ENCODE measurements around the gene SARNP. TPM values are rescaled to one million over a fixed set of nuclear protein-coding genes. Genes with fewer than 3 reads are reported as not detected.
"Not testable (repeated sequence)": the region's sequence is repeated elsewhere in the genome, so short reads cannot be mapped to it uniquely, and the experiment has no call there.

The SARNP gene
- total RNA-seq, 2 experiments from 2014 or later, result 96.8 to 98.6 TPM

DNA sequence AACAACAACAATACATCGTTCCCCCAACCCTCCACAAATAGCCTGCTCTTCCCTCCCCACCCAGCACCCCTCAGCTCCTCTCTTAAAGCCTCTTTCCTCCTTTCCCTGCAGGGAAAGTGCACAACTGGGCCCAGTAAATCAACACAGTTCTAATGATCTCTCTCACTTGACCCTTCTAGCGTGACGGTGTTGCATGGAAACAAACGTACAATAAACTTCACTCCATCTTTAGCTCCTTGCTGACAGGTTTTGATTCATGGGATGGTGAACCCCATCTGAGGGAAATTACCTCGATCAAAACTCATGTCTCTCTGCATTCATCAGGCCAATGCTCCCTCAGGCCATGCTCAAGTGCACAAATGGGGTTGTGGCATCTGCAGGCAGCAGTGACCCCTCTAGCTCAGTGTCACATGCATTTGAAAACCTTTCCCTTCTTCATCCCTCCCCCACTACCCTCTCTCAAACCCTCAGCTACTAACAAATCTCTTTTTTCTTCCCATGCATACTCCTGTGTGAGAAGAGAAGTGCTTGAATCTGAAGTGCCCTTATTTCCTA is 51.7 kb downstream of the SARNP start:
- H3K4me1 Mint-ChIP-seq, result peaks cover 5% of the 10 kb centered on the region
- CTCF ChIA-PET, result interaction anchor here (1.0 to 1.1 kb wide), 2 partner anchors 9 to 14 kb away, joined by 3 read pairs; no protein-coding TSS in a partner anchor
- DNase-seq (no peak), ATAC-seq (no peak)
- H3K27me3 Mint-ChIP-seq, result no peaks in the 10 kb centered on the region
- no peak overlapping the region for H3K4me3 Mint-ChIP-seq
- no peak overlapping the region for H3K27ac Mint-ChIP-seq
- H3K9me3 Mint-ChIP-seq (ENCODE audit: low read depth), result no peaks in the 10 kb centered on the region
- H3K36me3 Mint-ChIP-seq, result peaks cover 31% of the 10 kb centered on the region

DNA sequence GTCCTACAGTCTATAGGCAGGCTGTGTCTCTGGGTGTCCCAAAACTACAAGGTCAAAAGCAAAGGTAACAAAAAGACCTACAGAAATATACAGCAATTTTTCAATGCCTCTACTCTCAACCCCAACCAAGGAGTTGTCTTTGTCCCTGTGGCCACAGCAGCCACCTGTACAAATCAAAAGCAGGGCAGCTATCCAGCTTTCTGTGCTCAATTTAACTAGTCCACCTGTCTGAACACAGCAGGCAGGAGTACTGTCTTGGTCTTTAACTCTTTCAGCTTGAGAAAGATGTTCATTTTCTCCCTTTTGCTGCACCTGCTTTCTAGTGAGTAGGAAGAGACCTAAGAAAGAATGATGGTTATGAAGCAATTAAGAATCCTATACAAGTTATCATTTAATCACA is 54.9 kb downstream of the SARNP start:
- no peak for ATAC-seq

DNA sequence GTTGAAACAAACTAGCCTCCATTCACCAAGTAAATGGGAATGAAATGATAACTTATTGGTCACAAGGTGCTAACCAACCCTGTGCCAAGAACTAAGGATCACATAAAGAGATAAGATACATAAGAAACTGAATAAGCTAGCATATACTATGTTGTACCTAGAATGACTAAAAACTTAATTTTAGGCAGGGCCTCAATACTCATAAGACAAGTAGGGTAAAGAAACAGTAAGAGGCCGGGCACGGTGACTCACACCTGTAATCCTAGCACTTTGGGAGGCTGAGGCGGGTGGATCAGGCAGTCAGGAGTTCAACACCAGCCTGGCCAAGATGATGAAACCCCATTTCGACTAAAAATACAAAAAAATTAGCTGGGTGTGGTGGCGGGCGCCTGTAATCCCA is 56.9 kb downstream of the SARNP start:
- DNase-seq (no peak), ATAC-seq (peak; percentile 60)
- Mint-ChIP-seq H3K4me3 (no peak overlapping the region), H3K4me1 (peaks cover 8% of the 10 kb centered on the region), H3K9me3 (ENCODE audit: low read depth) (no peaks in the 10 kb centered on the region), H3K27ac (no peak overlapping the region), H3K36me3 (peaks cover 55% of the 10 kb centered on the region), H3K27me3 (no peaks in the 10 kb centered on the region)
- CTCF ChIA-PET, result interaction anchor here (0.9 to 1.2 kb wide), 2 partner anchors 23 to 269 kb away, joined by 3 read pairs; no protein-coding TSS in a partner anchor

More for the DNA sequence above, 54.9 kb downstream of the SARNP start:
- H3K27ac Mint-ChIP-seq, result no peak overlapping the region
- peaks cover 8% of the 10 kb centered on the region for H3K4me1 Mint-ChIP-seq
- DNase-seq, result no peak
- H3K36me3 Mint-ChIP-seq, result peaks cover 52% of the 10 kb centered on the region
- H3K27me3 Mint-ChIP-seq, result no peaks in the 10 kb centered on the region
- H3K9me3 Mint-ChIP-seq (ENCODE audit: low read depth), result no peaks in the 10 kb centered on the region
- no peak overlapping the region for H3K4me3 Mint-ChIP-seq
- CTCF ChIA-PET, result no interaction called here

- H3K36me3 Mint-ChIP-seq, result peaks cover 59% of the 10 kb centered on the region
- H3K4me1 Mint-ChIP-seq, result not testable (repeated sequence)
Measured at GRCh38 chr12:55758575-55758974, 58.9 kb downstream of the SARNP start.

DNA sequence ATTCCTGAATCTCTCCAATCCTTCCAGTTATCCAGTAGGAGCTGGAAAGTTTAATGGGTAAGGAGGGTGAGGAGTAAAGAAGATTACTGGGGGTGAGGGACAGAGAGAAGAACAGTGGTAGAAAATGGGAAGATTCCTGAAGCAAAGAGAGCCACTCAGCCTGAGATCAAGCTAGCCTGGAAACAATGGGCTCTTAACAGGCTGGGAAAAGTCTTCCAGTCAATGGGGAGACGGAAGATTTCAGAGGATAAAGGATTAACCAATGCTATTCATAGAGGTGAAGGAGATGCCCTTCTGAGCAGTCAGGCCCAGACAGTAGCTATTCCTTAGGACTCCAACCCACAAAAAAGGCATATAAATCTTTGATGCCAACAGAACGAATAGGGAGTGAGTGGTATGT is 59.8 kb downstream of the SARNP start:
- no peak overlapping the region for H3K27ac Mint-ChIP-seq
- DNase-seq (no peak), ATAC-seq (no peak)
- H3K9me3 Mint-ChIP-seq (ENCODE audit: low read depth), result no peaks in the 10 kb centered on the region
- peaks cover 8% of the 10 kb centered on the region for H3K4me1 Mint-ChIP-seq
- no peaks in the 10 kb centered on the region for H3K27me3 Mint-ChIP-seq
- CTCF ChIA-PET, result no interaction called here
- no peak overlapping the region for H3K4me3 Mint-ChIP-seq
- H3K36me3 Mint-ChIP-seq, result peaks cover 63% of the 10 kb centered on the region

More at GRCh38 chr12:55758575-55758974, 58.9 kb downstream of the SARNP start:
- H3K27ac Mint-ChIP-seq; H3K9me3 Mint-ChIP-seq (ENCODE audit: low read depth); H3K4me3 Mint-ChIP-seq; DNase-seq; H3K27me3 Mint-ChIP-seq; ATAC-seq: not testable (repeated sequence)
- CTCF ChIA-PET, result interaction anchor here (0.6 to 1.9 kb wide), 2 partner anchors 15 to 1400 kb away, joined by 3 to 5 read pairs; no protein-coding TSS in a partner anchor

DNA sequence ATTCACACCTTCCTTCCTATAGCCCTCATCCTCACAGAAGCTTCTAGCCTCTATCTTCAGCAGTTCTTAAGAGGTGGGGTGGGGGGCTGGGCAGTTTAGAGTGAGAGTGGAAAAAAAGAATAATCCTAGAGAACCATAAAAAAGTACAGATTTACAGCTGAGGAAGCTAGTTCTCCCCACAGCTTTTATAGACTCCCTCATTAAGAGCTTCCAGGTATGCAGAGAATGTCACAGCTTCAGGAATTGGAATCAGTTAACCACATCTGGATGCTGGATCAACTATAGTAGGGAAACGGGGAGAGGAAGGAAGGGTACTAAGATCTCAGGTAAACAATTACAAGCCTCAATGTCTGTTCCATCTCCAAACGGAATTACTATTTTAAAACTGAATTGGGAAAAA is 62.3 kb downstream of the SARNP start:
- ATAC-seq (no peak), DNase-seq (no peak)
- no peaks in the 10 kb centered on the region for H3K9me3 Mint-ChIP-seq (ENCODE audit: low read depth)
- H3K4me3 Mint-ChIP-seq, result no peak overlapping the region
- no peaks in the 10 kb centered on the region for H3K27me3 Mint-ChIP-seq
- H3K27ac Mint-ChIP-seq, result no peak overlapping the region
- H3K4me1 Mint-ChIP-seq, result no peaks in the 10 kb centered on the region
- peaks cover 54% of the 10 kb centered on the region for H3K36me3 Mint-ChIP-seq
- CTCF ChIA-PET, result interaction anchor here (0.6 to 0.8 kb wide), 3 partner anchors 11 to 34 kb away, joined by 3 to 5 read pairs (median 4); no protein-coding TSS in a partner anchor

DNA sequence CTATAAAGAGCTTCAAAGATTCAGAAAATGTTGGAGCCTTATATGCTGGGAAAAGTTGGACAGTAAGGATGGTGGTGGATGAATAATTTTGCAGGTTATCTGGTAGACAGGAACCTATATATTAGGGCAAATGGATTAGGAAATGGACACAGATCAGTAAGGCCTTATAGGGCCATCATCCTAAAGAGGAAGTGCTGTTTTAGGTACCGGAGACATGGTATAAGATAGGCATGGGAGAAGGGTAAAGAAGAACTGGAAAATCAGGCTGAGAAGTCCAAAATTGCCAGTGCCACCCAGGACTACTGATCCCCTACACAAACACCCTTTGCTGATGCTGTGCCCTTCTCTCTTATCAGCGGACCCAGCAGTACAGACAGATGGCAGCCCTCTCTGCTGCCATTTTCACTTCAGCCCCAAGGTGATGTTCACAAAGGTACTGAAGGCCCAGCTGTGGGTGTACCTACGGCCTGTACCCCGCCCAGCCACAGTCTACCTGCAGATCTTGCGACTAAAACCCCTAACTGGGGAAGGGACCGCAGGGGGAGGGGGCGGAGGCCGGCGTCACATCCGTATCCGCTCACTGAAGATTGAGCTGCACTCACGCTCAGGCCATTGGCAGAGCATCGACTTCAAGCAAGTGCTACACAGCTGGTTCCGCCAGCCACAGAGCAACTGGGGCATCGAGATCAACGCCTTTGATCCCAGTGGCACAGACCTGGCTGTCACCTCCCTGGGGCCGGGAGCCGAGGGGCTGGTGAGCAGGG is 69.1 kb downstream of the SARNP start:
- no peak overlapping the region for H3K27ac Mint-ChIP-seq
- H3K27me3 Mint-ChIP-seq, result no peaks in the 10 kb centered on the region
- CTCF ChIA-PET, result interaction anchor here (1.6 to 3.1 kb wide), 3 partner anchors 10 to 299 kb away, joined by 4 to 30 read pairs (median 7); partner anchors contain the start of gene DGKA
- H3K4me1 Mint-ChIP-seq, result peaks cover 19% of the 10 kb centered on the region
- no peaks in the 10 kb centered on the region for H3K9me3 Mint-ChIP-seq (ENCODE audit: low read depth)
- H3K36me3 Mint-ChIP-seq, result peaks cover 25% of the 10 kb centered on the region
- DNase-seq, result no peak
- H3K4me3 Mint-ChIP-seq, result no peak overlapping the region
- ATAC-seq, result no peak

GRCh38 chr12:55746913-55747231 is 70.7 kb downstream of the SARNP start:
- H3K4me3 Mint-ChIP-seq, result no peak overlapping the region
- DNase-seq (no peak), ATAC-seq (no peak)
- H3K9me3 Mint-ChIP-seq (ENCODE audit: low read depth), result no peaks in the 10 kb centered on the region
- no peak overlapping the region for H3K27ac Mint-ChIP-seq
- H3K27me3 Mint-ChIP-seq, result peaks cover 6% of the 10 kb centered on the region
- H3K4me1 Mint-ChIP-seq, result peaks cover 26% of the 10 kb centered on the region
- CTCF ChIA-PET, result interaction anchor here (0.7 to 3.1 kb wide), 4 partner anchors 9 to 282 kb away, joined by 3 to 30 read pairs (median 6); partner anchors contain the start of gene DGKA
- peaks cover 15% of the 10 kb centered on the region for H3K36me3 Mint-ChIP-seq

GRCh38 chr12:55746174-55746912 is 71.2 kb downstream of the SARNP start:
- H3K9me3 Mint-ChIP-seq (ENCODE audit: low read depth), result no peaks in the 10 kb centered on the region
- H3K4me3 Mint-ChIP-seq, result no peak overlapping the region
- peaks cover 28% of the 10 kb centered on the region for H3K4me1 Mint-ChIP-seq
- H3K27ac Mint-ChIP-seq, result no peak overlapping the region
- ATAC-seq, result no peak
- peaks cover 14% of the 10 kb centered on the region for H3K36me3 Mint-ChIP-seq
- no peak for DNase-seq
- CTCF ChIA-PET, result interaction anchor here (0.6 to 3.1 kb wide), 5 partner anchors 8 to 184 kb away, joined by 3 to 30 read pairs (median 4); partner anchors contain the start of gene DGKA
- peaks cover 8% of the 10 kb centered on the region for H3K27me3 Mint-ChIP-seq

GRCh38 chr12:55745361-55746173 is 72.0 kb downstream of the SARNP start:
- no peak overlapping the region for H3K4me3 Mint-ChIP-seq
- ATAC-seq (no peak), DNase-seq (no peak)
- H3K4me1 Mint-ChIP-seq, result peaks cover 28% of the 10 kb centered on the region
- H3K36me3 Mint-ChIP-seq, result peaks cover 12% of the 10 kb centered on the region
- H3K27me3 Mint-ChIP-seq, result peaks cover 8% of the 10 kb centered on the region
- H3K27ac Mint-ChIP-seq, result no peak overlapping the region
- CTCF ChIA-PET, result interaction anchor here (0.6 to 1.8 kb wide), 5 partner anchors 21 to 181 kb away, joined by 3 to 5 read pairs (median 3); partner anchors contain the start of gene DNAJC14
- H3K9me3 Mint-ChIP-seq (ENCODE audit: low read depth), result no peaks in the 10 kb centered on the region

- no peaks in the 10 kb centered on the region for H3K9me3 Mint-ChIP-seq (ENCODE audit: low read depth)
- H3K4me3 Mint-ChIP-seq, result peak overlapping the region; percentile 84
- no peak for ATAC-seq
- peaks cover 28% of the 10 kb centered on the region for H3K4me1 Mint-ChIP-seq
- CTCF ChIA-PET, result interaction anchor here (1.0 to 3.1 kb wide), 13 partner anchors 8 to 194 kb away, joined by 3 to 17 read pairs (median 4); partner anchors contain the start of gene DNAJC14
- H3K27me3 Mint-ChIP-seq, result peaks cover 8% of the 10 kb centered on the region
- H3K27ac Mint-ChIP-seq, result no peak overlapping the region
- peaks cover 10% of the 10 kb centered on the region for H3K36me3 Mint-ChIP-seq
- no peak for DNase-seq
Measured at GRCh38 chr12:55744340-55745030, 73.0 kb downstream of the SARNP start.

Measured in activated CD8-positive, alpha-beta memory T cell treated with anti-CD3 and anti-CD28 coated beads, Interleukin-2, amount 10 ng/mL, durations not matched to agents 7 days and 5 days (primary cell).